ENCODE data around the gene HADHB.

- no peak for TF ChIP-seq POLR2AphosphoS5 (IDR thresholded peaks at IDR 0.05)
- TF ChIP-seq, protein P1, sequence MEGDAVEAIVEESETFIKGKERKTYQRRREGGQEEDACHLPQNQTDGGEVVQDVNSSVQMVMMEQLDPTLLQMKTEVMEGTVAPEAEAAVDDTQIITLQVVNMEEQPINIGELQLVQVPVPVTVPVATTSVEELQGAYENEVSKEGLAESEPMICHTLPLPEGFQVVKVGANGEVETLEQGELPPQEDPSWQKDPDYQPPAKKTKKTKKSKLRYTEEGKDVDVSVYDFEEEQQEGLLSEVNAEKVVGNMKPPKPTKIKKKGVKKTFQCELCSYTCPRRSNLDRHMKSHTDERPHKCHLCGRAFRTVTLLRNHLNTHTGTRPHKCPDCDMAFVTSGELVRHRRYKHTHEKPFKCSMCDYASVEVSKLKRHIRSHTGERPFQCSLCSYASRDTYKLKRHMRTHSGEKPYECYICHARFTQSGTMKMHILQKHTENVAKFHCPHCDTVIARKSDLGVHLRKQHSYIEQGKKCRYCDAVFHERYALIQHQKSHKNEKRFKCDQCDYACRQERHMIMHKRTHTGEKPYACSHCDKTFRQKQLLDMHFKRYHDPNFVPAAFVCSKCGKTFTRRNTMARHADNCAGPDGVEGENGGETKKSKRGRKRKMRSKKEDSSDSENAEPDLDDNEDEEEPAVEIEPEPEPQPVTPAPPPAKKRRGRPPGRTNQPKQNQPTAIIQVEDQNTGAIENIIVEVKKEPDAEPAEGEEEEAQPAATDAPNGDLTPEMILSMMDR (IDR thresholded peaks at IDR 0.05), result no peak
- TF ChIP-seq EP300 (IDR thresholded peaks at IDR 0.05), result no peak
Observed at GRCh38 chr2:26309921-26310320, 65.2 kb downstream of the HADHB start.
